HEK293T (cell line): ENCODE results near the gene CCDC148.

Experiments used
- CTCF ChIA-PET: fragments of 350-600 bp; formaldehyde crosslinking; extraction: SDS; loops from one replicate; lab custom pipeline; 2021; ENCODE audit warnings: antibody characterized with exemption, inconsistent platforms; lab: Yijun Ruan, JAX
- POLR2A ChIA-PET: fragments of 350-600 bp; formaldehyde crosslinking; extraction: SDS; loops from one replicate; lab custom pipeline; 2020; ENCODE audit warnings: antibody characterized with exemption, inconsistent platforms; lab: Yijun Ruan, JAX
- DNase-seq: peaks from one replicate; pipeline ENCODE4 v3.0.0; 2012; ENCODE audit warnings: mixed read lengths; ENCODE audit errors: extremely low spot score
- ARNT ChIP-seq: fragments of 450-650 bp; IDR thresholded peaks from 2 replicates; pipeline ENCODE4 v1.6.1; 2017; ENCODE audit warnings: mild to moderate bottlenecking
- BHLHE40 ChIP-seq: fragments of 450-650 bp; IDR thresholded peaks from 2 replicates; pipeline ENCODE4 v1.6.1; 2016; ENCODE audit warnings: mild to moderate bottlenecking, moderate library complexity, borderline replicate concordance
- CTBP1 ChIP-seq: fragments of 450-650 bp; IDR thresholded peaks from 2 replicates; pipeline ENCODE4 v1.6.1; 2016; ENCODE audit warnings: borderline replicate concordance
- ELF4 ChIP-seq: fragments of 450-650 bp; IDR thresholded peaks from 2 replicates; pipeline ENCODE4 v1.6.1; 2017; ENCODE audit warnings: antibody characterized with exemption
- FOXA1 ChIP-seq: fragments of 450-650 bp; IDR thresholded peaks from 2 replicates; pipeline ENCODE4 v1.6.1; 2016; ENCODE audit warnings: mild to moderate bottlenecking
- FOXK2 ChIP-seq: fragments of 450-650 bp; IDR thresholded peaks from 2 replicates; pipeline ENCODE4 v1.6.1; 2016; ENCODE audit warnings: mild to moderate bottlenecking
- FOXM1 ChIP-seq: fragments of 450-650 bp; IDR thresholded peaks from 2 replicates; pipeline ENCODE4 v1.6.1; 2017; ENCODE audit warnings: mild to moderate bottlenecking, borderline replicate concordance
- HDGF ChIP-seq: fragments of 450-650 bp; IDR thresholded peaks from 2 replicates; pipeline ENCODE4 v1.6.1; 2017; ENCODE audit warnings: antibody characterized with exemption, borderline replicate concordance
- L3MBTL2 ChIP-seq: fragments of 450-650 bp; conservative IDR thresholded peaks from 2 replicates; pipeline ENCODE4 v1.6.1; 2016; ENCODE audit warnings: mild to moderate bottlenecking
- LEF1 ChIP-seq: fragments of 450-650 bp; IDR thresholded peaks from 2 replicates; pipeline ENCODE4 v1.6.1; 2017; ENCODE audit warnings: mild to moderate bottlenecking, borderline replicate concordance
- NFRKB ChIP-seq: fragments of 450-650 bp; IDR thresholded peaks from 2 replicates; pipeline ENCODE4 v1.6.1; 2016; ENCODE audit warnings: mild to moderate bottlenecking, moderate library complexity
- SP1 ChIP-seq: fragments of 450-650 bp; IDR thresholded peaks from 2 replicates; pipeline ENCODE4 v1.6.1; 2017
- SUZ12 ChIP-seq: fragments of 450-650 bp; IDR thresholded peaks from 2 replicates; pipeline ENCODE4 v1.6.1; 2016; ENCODE audit warnings: mild to moderate bottlenecking
- TARDBP ChIP-seq: fragments of 450-650 bp; IDR thresholded peaks from 2 replicates; pipeline ENCODE4 v1.6.1; 2016
- ZNF384 ChIP-seq: fragments of 450-650 bp; IDR thresholded peaks from 2 replicates; pipeline ENCODE4 v1.6.1; 2016
- TF ChIP-seq, protein P1 (sequence below): fragments of 450-650 bp; IDR thresholded peaks from 2 replicates; pipeline ENCODE4 v1.6.1; 2016

CCDC148 gene

DNA sequence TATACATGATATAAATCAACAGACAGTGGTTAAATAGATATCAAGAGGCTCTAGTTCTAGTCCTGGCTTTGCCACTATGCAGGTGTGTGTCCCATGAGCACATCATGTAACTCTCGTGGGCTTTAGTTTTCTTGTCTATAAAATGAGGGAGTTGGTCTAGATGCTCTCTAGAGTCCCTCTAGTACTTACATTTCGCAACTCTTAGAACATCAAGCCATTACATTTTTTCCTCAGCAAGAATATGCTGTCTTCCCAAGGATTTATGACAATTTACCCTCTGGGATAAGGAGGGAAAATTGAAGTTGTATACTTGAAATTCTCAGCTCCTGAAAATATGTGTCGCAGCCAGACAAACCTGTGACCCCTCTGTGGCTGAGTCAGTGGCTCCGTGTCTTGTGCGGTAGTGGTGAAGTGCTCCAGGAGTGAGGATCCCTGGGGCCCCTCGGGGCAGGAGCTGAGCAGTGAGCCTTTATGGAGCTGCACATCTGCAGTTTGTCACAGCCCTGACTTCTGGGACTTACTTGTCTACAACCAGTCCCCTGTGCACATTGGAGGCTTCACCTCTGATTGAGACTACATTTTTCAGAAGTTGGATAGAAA lies 7.0 kb upstream of the CCDC148 start:
- CTCF ChIA-PET: interaction anchor here (0.7 to 3.0 kb wide), 3 partner anchors 11 to 282 kb away, joined by 3 to 13 read pairs (median 4); no protein-coding TSS in a partner anchor
- POLR2A ChIA-PET: no interaction called here
- TF ChIP-seq BHLHE40 (no peak), ARNT (no peak), FOXA1 (no peak), L3MBTL2 (no peak), SUZ12 (no peak), ELF4 (no peak), FOXK2 (no peak), HDGF (no peak), TARDBP (no peak), FOXM1 (no peak), NFRKB (no peak), CTBP1 (no peak), LEF1 (no peak), SP1 (no peak), ZNF384 (no peak)
- TF ChIP-seq, protein P1, sequence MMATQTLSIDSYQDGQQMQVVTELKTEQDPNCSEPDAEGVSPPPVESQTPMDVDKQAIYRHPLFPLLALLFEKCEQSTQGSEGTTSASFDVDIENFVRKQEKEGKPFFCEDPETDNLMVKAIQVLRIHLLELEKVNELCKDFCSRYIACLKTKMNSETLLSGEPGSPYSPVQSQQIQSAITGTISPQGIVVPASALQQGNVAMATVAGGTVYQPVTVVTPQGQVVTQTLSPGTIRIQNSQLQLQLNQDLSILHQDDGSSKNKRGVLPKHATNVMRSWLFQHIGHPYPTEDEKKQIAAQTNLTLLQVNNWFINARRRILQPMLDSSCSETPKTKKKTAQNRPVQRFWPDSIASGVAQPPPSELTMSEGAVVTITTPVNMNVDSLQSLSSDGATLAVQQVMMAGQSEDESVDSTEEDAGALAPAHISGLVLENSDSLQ: no peak
- no peak for DNase-seq

DNA sequence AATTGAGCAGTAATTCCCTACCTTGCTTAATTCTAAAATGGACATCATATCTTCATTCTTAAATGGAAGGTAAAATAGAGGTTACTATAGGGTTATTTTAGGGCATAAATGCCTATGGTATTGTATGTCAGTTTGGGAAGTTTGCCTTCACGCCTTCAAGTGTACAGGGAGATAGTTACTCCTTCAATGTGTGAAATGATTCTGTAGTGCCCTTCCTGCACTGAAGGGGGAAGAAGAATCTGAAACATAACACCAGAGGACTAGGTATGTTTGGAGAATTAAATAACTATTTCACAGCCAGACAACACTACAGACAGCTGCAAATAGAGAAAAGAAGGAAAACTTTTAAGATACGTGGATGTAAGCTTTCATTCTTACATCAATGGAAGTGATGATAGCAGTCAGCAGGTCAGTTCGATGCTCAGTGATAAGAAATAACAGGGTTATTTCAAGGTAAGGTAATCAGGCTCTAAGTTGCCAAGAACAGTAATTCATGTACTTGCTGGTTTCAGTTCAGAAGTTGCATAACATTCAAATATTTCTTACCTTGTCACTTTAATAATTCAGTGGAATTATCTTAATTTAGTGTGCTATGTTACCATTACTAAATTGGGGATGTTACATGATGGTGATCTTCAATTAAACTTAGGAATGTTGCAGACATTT lies 4.2 kb upstream of the CCDC148 start:
- no peak for DNase-seq
- CTCF ChIA-PET: no interaction called here
- POLR2A ChIA-PET: no interaction called here
- TF ChIP-seq FOXK2: no peak
- no peak for TF ChIP-seq BHLHE40
- no peak for TF ChIP-seq TARDBP
- TF ChIP-seq FOXA1: no peak
- no peak for TF ChIP-seq NFRKB
- no peak for TF ChIP-seq ELF4
- TF ChIP-seq SUZ12: no peak
- no peak for TF ChIP-seq FOXM1
- TF ChIP-seq CTBP1: no peak
- no peak for TF ChIP-seq ZNF384

DNA sequence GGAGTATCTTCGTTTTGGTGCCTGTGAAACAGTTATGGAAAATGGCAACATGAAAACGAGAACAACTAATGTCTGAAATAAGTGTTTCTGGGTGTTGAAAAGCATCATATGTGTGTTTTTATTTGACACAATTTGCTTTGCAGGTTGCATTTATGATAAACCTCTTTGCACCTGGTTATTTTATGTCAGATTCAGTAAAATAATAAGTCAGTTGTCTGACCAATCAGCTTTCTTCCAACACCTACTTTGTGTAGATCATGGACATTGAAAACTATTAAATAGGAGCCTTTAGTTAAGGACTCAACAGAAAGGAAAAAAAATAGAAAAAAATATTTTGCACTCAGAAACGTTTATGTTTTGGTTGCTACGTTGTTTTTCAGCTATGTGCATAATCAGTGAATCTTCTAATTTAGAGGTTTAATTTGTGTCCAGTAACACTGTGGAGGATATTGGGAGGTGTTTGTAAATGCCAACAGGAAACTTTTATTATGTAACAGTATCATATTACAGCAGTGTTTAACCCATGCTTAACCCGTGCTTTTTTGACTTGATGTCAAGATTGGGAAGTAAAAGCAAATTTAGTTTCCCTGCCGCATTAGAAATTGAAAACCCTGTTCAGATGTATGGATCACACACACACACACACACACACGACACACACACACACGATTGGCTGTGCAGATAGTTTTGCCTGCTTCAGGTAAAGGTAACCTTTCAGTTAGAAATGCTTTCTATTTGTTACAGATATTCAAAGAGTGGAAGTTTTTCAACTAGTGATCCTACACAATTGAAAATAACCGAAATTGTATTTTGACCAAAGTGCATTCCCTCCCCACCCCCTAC lies 2.8 kb upstream of the CCDC148 start:
- POLR2A ChIA-PET: no interaction called here
- TF ChIP-seq, protein P1: no peak
- TF ChIP-seq BHLHE40 (no peak), FOXM1 (no peak), L3MBTL2 (no peak), SUZ12 (no peak)
- DNase-seq: no peak
- CTCF ChIA-PET: interaction anchor here (0.7 kb wide), 1 partner anchor 289 kb away, joined by 4 read pairs; no protein-coding TSS in a partner anchor

DNA sequence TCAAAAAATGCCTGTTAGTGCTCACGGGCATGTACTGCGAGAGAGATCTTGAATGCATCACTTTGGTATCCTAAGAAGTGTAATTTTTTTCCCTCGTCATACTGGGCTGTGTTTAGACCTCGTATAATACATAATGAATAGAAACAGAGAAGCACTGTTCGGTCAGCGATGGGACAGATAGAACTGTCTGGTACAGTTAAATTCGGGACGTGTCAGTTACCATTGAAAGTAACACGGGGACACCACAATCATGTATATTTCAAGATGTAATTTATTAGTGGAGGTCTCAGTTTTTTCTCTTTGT lies 2.0 kb upstream of the CCDC148 start:
- TF ChIP-seq ELF4 (no peak), L3MBTL2 (0 out of 2 replicates have a peak, but pooled peaks have one; percentile 3)
- DNase-seq: no peak
- ChIA-PET POLR2A (no interaction called here), CTCF (interaction anchor here (0.7 kb wide), 1 partner anchor 290 kb away, joined by 4 read pairs; no protein-coding TSS in a partner anchor)

DNA sequence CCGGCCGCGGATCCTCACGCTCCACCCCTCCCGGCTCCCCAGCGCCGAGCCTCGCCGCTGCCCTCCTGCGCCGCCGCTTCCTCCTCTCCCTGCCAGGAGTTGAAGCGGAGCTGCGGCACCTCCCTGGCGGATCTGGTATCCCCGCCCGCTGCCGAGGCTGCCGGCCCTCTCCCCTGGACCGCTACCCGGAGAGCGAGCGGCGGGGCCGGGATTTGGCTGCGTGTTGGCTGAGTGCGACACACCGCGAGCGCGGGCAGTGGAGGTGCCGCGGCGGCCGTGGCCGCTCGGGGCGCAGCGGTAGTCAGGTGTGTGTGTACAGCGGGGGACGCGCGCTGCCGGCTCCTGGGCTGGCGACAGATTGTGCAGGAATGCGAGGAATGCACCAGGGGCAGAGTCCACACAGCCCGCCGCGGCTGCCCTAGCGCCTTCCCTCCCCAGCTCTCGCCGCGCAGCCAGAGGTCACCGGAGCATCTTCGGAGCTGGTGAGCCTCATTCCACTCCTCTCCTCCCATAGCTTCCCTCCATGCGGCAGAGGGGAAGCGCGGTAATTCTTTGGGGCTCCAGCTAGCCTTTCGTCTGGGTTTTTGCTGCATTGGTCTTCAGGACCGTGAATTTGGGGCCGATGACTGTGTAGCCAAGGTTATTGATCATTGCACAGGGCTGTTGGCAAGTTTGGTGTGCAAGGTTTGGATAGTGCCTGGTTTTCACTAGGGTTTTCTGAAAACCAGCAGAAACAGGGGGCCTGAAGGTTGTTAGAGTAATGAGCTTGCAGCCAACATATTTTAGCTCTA lies 1.5 kb upstream of the CCDC148 start:
- CTCF ChIA-PET: no interaction called here
- no peak for TF ChIP-seq LEF1
- TF ChIP-seq NFRKB: no peak
- TF ChIP-seq, protein P1: no peak
- 0 out of 2 replicates have a peak, but pooled peaks have one; percentile 4 for TF ChIP-seq L3MBTL2
- POLR2A ChIA-PET: interaction anchor here (0.7 kb wide), 1 partner anchor 19 kb away, joined by 3 read pairs; no protein-coding TSS in a partner anchor
- peak; percentile 67 for DNase-seq
